ENCODE data around the gene C10orf120. TPM values are rescaled to one million over a fixed set of nuclear protein-coding genes. Genes with fewer than 3 reads are reported as not detected.

Gene C10orf120
- total RNA-seq, 1 donor from 2014 or later: not detected

- DNase-seq (ENCODE audit: low read depth in 2 of 2): peak; percentile 69 to 70
These were observed 4.1 kb upstream of the C10orf120 start for GRCh38 chr10:122703483-122704448.

- DNase-seq (ENCODE audit: low read depth in 2 of 2): no peak
These were observed 2.6 kb upstream of the C10orf120 start for GRCh38 chr10:122702275-122702674.

GRCh38 chr10:122701652-122702051 is 2.0 kb upstream of the C10orf120 start:
- DNase-seq (ENCODE audit: low read depth in 2 of 2): no peak

GRCh38 chr10:122696687-122697086 is 3.0 kb downstream of the C10orf120 start:
- no peak for DNase-seq (ENCODE audit: low read depth in 2 of 2)

- no peak for DNase-seq (ENCODE audit: low read depth in 2 of 2)
These were observed 6.9 kb downstream of the C10orf120 start for GRCh38 chr10:122692744-122693143.

- peak; percentile 4 to 41 for DNase-seq (ENCODE audit: low read depth in 2 of 2)
These were observed 10.4 kb downstream of the C10orf120 start for GRCh38 chr10:122689146-122689820.

GRCh38 chr10:122688293-122688989 is 11.2 kb downstream of the C10orf120 start:
- DNase-seq (ENCODE audit: low read depth in 2 of 2): peak; percentile 17 to 85

- no peak for DNase-seq (ENCODE audit: low read depth in 2 of 2)
These were observed 17.1 kb downstream of the C10orf120 start for GRCh38 chr10:122682522-122682921.

- DNase-seq (ENCODE audit: low read depth in 2 of 2): no peak
These were observed 21.4 kb downstream of the C10orf120 start for GRCh38 chr10:122678266-122678665.

GRCh38 chr10:122675278-122675677 is 24.4 kb downstream of the C10orf120 start:
- no peak for DNase-seq (ENCODE audit: low read depth in 2 of 2)

GRCh38 chr10:122674781-122675180 is 24.9 kb downstream of the C10orf120 start:
- no peak for DNase-seq (ENCODE audit: low read depth in 2 of 2)

GRCh38 chr10:122673731-122674130 is 25.9 kb downstream of the C10orf120 start:
- DNase-seq (ENCODE audit: low read depth in 2 of 2): no peak

- no peak for DNase-seq (ENCODE audit: low read depth in 2 of 2)
These were observed 26.4 kb downstream of the C10orf120 start for GRCh38 chr10:122673269-122673668.

- DNase-seq (ENCODE audit: low read depth in 2 of 2): no peak
These were observed 27.0 kb downstream of the C10orf120 start for GRCh38 chr10:122672655-122673054.

- no peak for DNase-seq (ENCODE audit: low read depth in 2 of 2)
These were observed 28.3 kb downstream of the C10orf120 start for GRCh38 chr10:122671355-122671754.

GRCh38 chr10:122669842-122670241 is 29.8 kb downstream of the C10orf120 start:
- no peak for DNase-seq (ENCODE audit: low read depth in 2 of 2)

GRCh38 chr10:122669045-122669444 is 30.6 kb downstream of the C10orf120 start:
- DNase-seq (ENCODE audit: low read depth in 2 of 2): no peak

GRCh38 chr10:122665946-122666345 is 33.7 kb downstream of the C10orf120 start:
- DNase-seq (ENCODE audit: low read depth in 2 of 2): no peak

GRCh38 chr10:122665329-122665860 is 34.3 kb downstream of the C10orf120 start:
- DNase-seq (ENCODE audit: low read depth in 2 of 2): peak in 1 of 2 donors; percentile 12

GRCh38 chr10:122664501-122664900 is 35.1 kb downstream of the C10orf120 start:
- no peak for DNase-seq (ENCODE audit: low read depth in 2 of 2)

GRCh38 chr10:122663516-122664130 is 36.0 kb downstream of the C10orf120 start:
- DNase-seq (ENCODE audit: low read depth in 2 of 2): no peak
